HEK293T (cell line): Measurements from ENCODE around the gene ITGB3.

ENCODE experiments used
- CTCF ChIA-PET: fragments of 350-600 bp; formaldehyde crosslinking; extraction: SDS; loops from one replicate; lab custom pipeline; 2021; ENCODE audit warnings: antibody characterized with exemption, inconsistent platforms; lab: Yijun Ruan, JAX
- POLR2A ChIA-PET: fragments of 350-600 bp; formaldehyde crosslinking; extraction: SDS; loops from one replicate; lab custom pipeline; 2020; ENCODE audit warnings: antibody characterized with exemption, inconsistent platforms; lab: Yijun Ruan, JAX
- DNase-seq: peaks from one replicate; pipeline ENCODE4 v3.0.0; 2012; ENCODE audit warnings: mixed read lengths; ENCODE audit errors: extremely low spot score
- ARNT ChIP-seq: fragments of 450-650 bp; IDR thresholded peaks from 2 replicates; pipeline ENCODE4 v1.6.1; 2017; ENCODE audit warnings: mild to moderate bottlenecking
- BHLHE40 ChIP-seq: fragments of 450-650 bp; IDR thresholded peaks from 2 replicates; pipeline ENCODE4 v1.6.1; 2016; ENCODE audit warnings: mild to moderate bottlenecking, moderate library complexity, borderline replicate concordance
- CTBP1 ChIP-seq: fragments of 450-650 bp; IDR thresholded peaks from 2 replicates; pipeline ENCODE4 v1.6.1; 2016; ENCODE audit warnings: borderline replicate concordance
- ELF4 ChIP-seq: fragments of 450-650 bp; IDR thresholded peaks from 2 replicates; pipeline ENCODE4 v1.6.1; 2017; ENCODE audit warnings: antibody characterized with exemption
- FOXA1 ChIP-seq: fragments of 450-650 bp; IDR thresholded peaks from 2 replicates; pipeline ENCODE4 v1.6.1; 2016; ENCODE audit warnings: mild to moderate bottlenecking
- FOXK2 ChIP-seq: fragments of 450-650 bp; IDR thresholded peaks from 2 replicates; pipeline ENCODE4 v1.6.1; 2016; ENCODE audit warnings: mild to moderate bottlenecking
- FOXM1 ChIP-seq: fragments of 450-650 bp; IDR thresholded peaks from 2 replicates; pipeline ENCODE4 v1.6.1; 2017; ENCODE audit warnings: mild to moderate bottlenecking, borderline replicate concordance
- HDGF ChIP-seq: fragments of 450-650 bp; IDR thresholded peaks from 2 replicates; pipeline ENCODE4 v1.6.1; 2017; ENCODE audit warnings: antibody characterized with exemption, borderline replicate concordance
- L3MBTL2 ChIP-seq: fragments of 450-650 bp; conservative IDR thresholded peaks from 2 replicates; pipeline ENCODE4 v1.6.1; 2016; ENCODE audit warnings: mild to moderate bottlenecking
- LEF1 ChIP-seq: fragments of 450-650 bp; IDR thresholded peaks from 2 replicates; pipeline ENCODE4 v1.6.1; 2017; ENCODE audit warnings: mild to moderate bottlenecking, borderline replicate concordance
- NFRKB ChIP-seq: fragments of 450-650 bp; IDR thresholded peaks from 2 replicates; pipeline ENCODE4 v1.6.1; 2016; ENCODE audit warnings: mild to moderate bottlenecking, moderate library complexity
- SP1 ChIP-seq: fragments of 450-650 bp; IDR thresholded peaks from 2 replicates; pipeline ENCODE4 v1.6.1; 2017
- SUZ12 ChIP-seq: fragments of 450-650 bp; IDR thresholded peaks from 2 replicates; pipeline ENCODE4 v1.6.1; 2016; ENCODE audit warnings: mild to moderate bottlenecking
- TARDBP ChIP-seq: fragments of 450-650 bp; IDR thresholded peaks from 2 replicates; pipeline ENCODE4 v1.6.1; 2016
- ZNF384 ChIP-seq: fragments of 450-650 bp; IDR thresholded peaks from 2 replicates; pipeline ENCODE4 v1.6.1; 2016
- TF ChIP-seq, protein P1 (sequence below): fragments of 450-650 bp; IDR thresholded peaks from 2 replicates; pipeline ENCODE4 v1.6.1; 2016

ITGB3 gene

GRCh38 chr17:47281216-47281615, 27.6 kb downstream of the ITGB3 start:
- POLR2A ChIA-PET, result no interaction called here
- no peak for TF ChIP-seq FOXA1
- no peak for TF ChIP-seq ELF4
- no peak for TF ChIP-seq LEF1
- no peak for TF ChIP-seq FOXM1
- TF ChIP-seq, protein P1, sequence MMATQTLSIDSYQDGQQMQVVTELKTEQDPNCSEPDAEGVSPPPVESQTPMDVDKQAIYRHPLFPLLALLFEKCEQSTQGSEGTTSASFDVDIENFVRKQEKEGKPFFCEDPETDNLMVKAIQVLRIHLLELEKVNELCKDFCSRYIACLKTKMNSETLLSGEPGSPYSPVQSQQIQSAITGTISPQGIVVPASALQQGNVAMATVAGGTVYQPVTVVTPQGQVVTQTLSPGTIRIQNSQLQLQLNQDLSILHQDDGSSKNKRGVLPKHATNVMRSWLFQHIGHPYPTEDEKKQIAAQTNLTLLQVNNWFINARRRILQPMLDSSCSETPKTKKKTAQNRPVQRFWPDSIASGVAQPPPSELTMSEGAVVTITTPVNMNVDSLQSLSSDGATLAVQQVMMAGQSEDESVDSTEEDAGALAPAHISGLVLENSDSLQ, result no peak
- no peak for TF ChIP-seq SP1
- TF ChIP-seq BHLHE40, result no peak
- no peak for TF ChIP-seq TARDBP
- TF ChIP-seq CTBP1, result no peak
- no peak for TF ChIP-seq SUZ12
- no peak for TF ChIP-seq NFRKB
- TF ChIP-seq ARNT, result no peak
- no peak for TF ChIP-seq L3MBTL2
- TF ChIP-seq FOXK2, result no peak
- TF ChIP-seq HDGF, result no peak
- TF ChIP-seq ZNF384, result no peak
- CTCF ChIA-PET, result no interaction called here
- no peak for DNase-seq

DNA sequence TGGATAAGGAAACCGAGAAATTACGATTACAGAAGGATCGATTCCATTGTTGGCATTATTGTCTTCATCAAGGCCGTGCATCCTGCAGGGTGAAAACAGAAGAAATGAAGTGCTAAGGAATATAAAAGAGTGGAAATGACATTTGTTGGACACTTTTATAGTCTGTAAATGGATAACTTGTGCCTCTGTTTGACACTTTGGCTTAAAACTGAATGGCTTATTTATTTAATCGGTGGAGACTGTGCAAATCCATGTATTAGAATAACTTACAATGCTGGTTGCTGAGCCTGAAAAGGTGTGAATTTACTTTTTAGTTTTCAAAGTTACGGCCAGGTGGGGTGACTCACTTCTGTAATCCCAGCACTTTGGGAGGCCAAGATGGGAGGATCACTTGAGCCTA, 31.4 kb downstream of the ITGB3 start:
- no peak for TF ChIP-seq LEF1
- TF ChIP-seq SUZ12, result no peak
- TF ChIP-seq HDGF, result no peak
- no peak for TF ChIP-seq FOXA1
- TF ChIP-seq TARDBP, result no peak
- no peak for TF ChIP-seq ZNF384
- no peak for TF ChIP-seq CTBP1
- no peak for TF ChIP-seq BHLHE40
- TF ChIP-seq SP1, result no peak
- no peak for TF ChIP-seq FOXK2
- TF ChIP-seq NFRKB, result no peak
- TF ChIP-seq ELF4, result no peak
- no peak for TF ChIP-seq L3MBTL2
- TF ChIP-seq, protein P1, result no peak
- TF ChIP-seq ARNT, result no peak
- TF ChIP-seq FOXM1, result no peak
- ChIA-PET CTCF (no interaction called here), POLR2A (no interaction called here)
- DNase-seq, result no peak

- POLR2A ChIA-PET, result no interaction called here
- TF ChIP-seq ELF4 (no peak), NFRKB (no peak), BHLHE40 (no peak), ZNF384 (no peak)
- CTCF ChIA-PET, result interaction anchor here (0.6 kb wide), 1 partner anchor 376 kb away, joined by 3 read pairs; no protein-coding TSS in a partner anchor
- DNase-seq, result no peak
Observed at GRCh38 chr17:47286198-47286914, 32.7 kb downstream of the ITGB3 start.

DNA sequence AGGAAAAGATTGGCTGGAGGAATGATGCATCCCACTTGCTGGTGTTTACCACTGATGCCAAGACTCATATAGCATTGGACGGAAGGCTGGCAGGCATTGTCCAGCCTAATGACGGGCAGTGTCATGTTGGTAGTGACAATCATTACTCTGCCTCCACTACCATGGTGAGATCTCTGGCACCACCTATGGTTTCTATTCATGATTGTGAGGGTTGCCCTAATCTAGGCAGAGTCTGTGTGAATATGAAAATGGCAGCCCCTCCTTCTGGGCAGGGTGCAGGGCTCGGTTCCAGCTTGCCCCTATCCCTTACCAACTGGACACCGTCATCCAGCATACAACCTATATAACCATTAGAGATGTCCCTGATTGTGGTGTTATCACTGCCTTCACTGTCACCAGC, 33.4 kb downstream of the ITGB3 start:
- no peak for DNase-seq
- ChIA-PET POLR2A (no interaction called here), CTCF (interaction anchor here (0.6 kb wide), 2 partner anchors 12 to 164 kb away, joined by 3 read pairs; no protein-coding TSS in a partner anchor)
- no peak for TF ChIP-seq BHLHE40

GRCh38 chr17:47287639-47288038, 34.0 kb downstream of the ITGB3 start:
- no peak for TF ChIP-seq NFRKB
- no peak for TF ChIP-seq L3MBTL2
- no peak for TF ChIP-seq CTBP1
- TF ChIP-seq, protein P1, result no peak
- no peak for TF ChIP-seq ZNF384
- TF ChIP-seq SP1, result no peak
- no peak for TF ChIP-seq SUZ12
- TF ChIP-seq TARDBP, result no peak
- no peak for TF ChIP-seq FOXA1
- no peak for TF ChIP-seq FOXK2
- no peak for TF ChIP-seq ARNT
- TF ChIP-seq BHLHE40, result no peak
- no peak for TF ChIP-seq HDGF
- TF ChIP-seq LEF1, result no peak
- POLR2A ChIA-PET, result no interaction called here
- CTCF ChIA-PET, result interaction anchor here (0.6 kb wide), 2 partner anchors 12 to 165 kb away, joined by 3 read pairs; no protein-coding TSS in a partner anchor
- DNase-seq, result no peak

DNA sequence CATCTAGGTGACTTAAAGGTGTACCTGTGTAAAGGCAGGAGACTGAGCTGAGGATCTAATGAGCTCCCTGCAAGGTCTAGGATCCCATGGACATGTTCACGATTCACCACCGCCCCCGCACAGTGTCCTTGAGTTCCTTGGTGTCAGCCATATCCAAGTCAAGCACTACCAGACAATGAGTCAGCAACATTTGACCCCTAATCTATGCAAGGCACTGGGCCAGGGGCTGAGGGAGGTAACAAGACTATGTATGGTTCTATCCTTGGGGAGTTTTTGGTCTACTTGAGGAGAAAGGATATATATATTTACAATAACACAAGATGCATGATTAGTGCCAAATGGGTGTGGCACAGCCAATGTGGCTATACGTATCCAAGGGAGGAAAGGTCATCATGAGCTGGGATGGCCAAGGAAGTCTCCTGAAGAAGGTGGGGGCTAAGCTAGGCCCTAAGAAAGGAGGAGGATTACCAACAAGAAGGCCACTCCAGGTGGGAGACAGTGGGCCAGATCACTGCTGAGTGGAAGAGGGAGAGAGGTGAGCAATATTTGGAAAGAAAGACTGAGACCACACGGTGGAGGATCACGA, 35.0 kb downstream of the ITGB3 start:
- POLR2A ChIA-PET, result no interaction called here
- no peak for DNase-seq

GRCh38 chr17:47289302-47289701, 35.7 kb downstream of the ITGB3 start:
- DNase-seq, result no peak
- ChIA-PET CTCF (no interaction called here), POLR2A (no interaction called here)
- TF ChIP-seq ZNF384 (no peak), ELF4 (no peak), NFRKB (no peak), SP1 (no peak), BHLHE40 (no peak), ARNT (no peak), FOXA1 (no peak), LEF1 (no peak), L3MBTL2 (no peak), FOXK2 (no peak), HDGF (no peak), SUZ12 (no peak), FOXM1 (no peak), TARDBP (no peak), CTBP1 (no peak)
- TF ChIP-seq, protein P1, result no peak

More for the DNA sequence above, 35.0 kb downstream of the ITGB3 start:
- no peak for TF ChIP-seq BHLHE40
- TF ChIP-seq TARDBP, result no peak
- CTCF ChIA-PET, result no interaction called here
